ENCODE results near the gene FTSJ3. TPM values are rescaled to one million over a fixed set of nuclear protein-coding genes. Genes with fewer than 3 reads are reported as not detected.

FTSJ3 gene
- total and polyA plus RNA-seq, 2 of the 13 experiments (the other 11 are each of a cell fraction or from before 2014, with no cell fraction given) = 26.0 to 64.2 TPM

GRCh38 chr17:63773272-63774140 lies 54.0 kb downstream of the FTSJ3 start, which contains the start of gene CCDC47 (continued):
- TF ChIP-seq ZMYM4 (CRISPR knock-in tag; IDR thresholded peaks at IDR 0.05) (peak; percentile 94), PAF1 (CRISPR knock-in tag; IDR thresholded peaks at IDR 0.05) (no peak), TOE1 (CRISPR knock-in tag; IDR thresholded peaks at IDR 0.05) (no peak), IKZF4 (CRISPR knock-in tag; IDR thresholded peaks at IDR 0.05; ENCODE audit: borderline replicate concordance, low read depth, not compliant biosample characterization) (peak; percentile 65), SMAD1 (CRISPR knock-in tag; IDR thresholded peaks at IDR 0.05; ENCODE audit: borderline replicate concordance, low read depth) (peak; percentile 91; the same call in 1 of the 2 replicates), RBM22 (optimal IDR thresholded peaks at IDR 0.05; ENCODE audit: low read length) (peak; percentile 79), ZNF614 (CRISPR knock-in tag; IDR thresholded peaks at IDR 0.05; ENCODE audit: borderline replicate concordance) (peak; percentile 93), ZNF337 (CRISPR knock-in tag; IDR thresholded peaks at IDR 0.05; ENCODE audit: borderline replicate concordance, low read depth) (peak; percentile 97), STAG1 (CRISPR knock-in tag; IDR thresholded peaks at IDR 0.05) (peak; percentile 19), RERE (CRISPR knock-in tag; IDR thresholded peaks at IDR 0.05; ENCODE audit: low read depth) (no peak; the same call in 1 of the 2 replicates), ARNT2 (CRISPR knock-in tag; IDR thresholded peaks at IDR 0.05; ENCODE audit: low read depth) (peak; percentile 95), ZBTB38 (CRISPR knock-in tag; IDR thresholded peaks at IDR 0.05) (peak; percentile 91), ZNF460 (CRISPR knock-in tag; IDR thresholded peaks at IDR 0.05; ENCODE audit: borderline replicate concordance) (peak; percentile 65; the same call in 1 of the 2 replicates), GPN1 (CRISPR knock-in tag; IDR thresholded peaks at IDR 0.05; ENCODE audit: borderline replicate concordance) (no peak), ZNF800 (CRISPR knock-in tag; IDR thresholded peaks at IDR 0.05) (peak; percentile 89), ZNF232 (CRISPR knock-in tag; IDR thresholded peaks at IDR 0.05; ENCODE audit: borderline replicate concordance) (peak; percentile 52), ZBTB3 (CRISPR knock-in tag; IDR thresholded peaks at IDR 0.05; ENCODE audit: borderline replicate concordance, low read depth) (peak; percentile 75), ZBTB44 (CRISPR knock-in tag; IDR thresholded peaks at IDR 0.05) (no peak), YEATS4 (CRISPR knock-in tag; IDR thresholded peaks at IDR 0.05; ENCODE audit: borderline replicate concordance) (peak; percentile 100)

All from HepG2 (cell line).